ENCODE data around the gene CACNB4. TPM values are rescaled to one million over a fixed set of nuclear protein-coding genes. Genes with fewer than 3 reads are reported as not detected.

CACNB4 gene
- total RNA-seq, 2 donors from 2014 or later = 15.4 to 40.6 TPM

DNA sequence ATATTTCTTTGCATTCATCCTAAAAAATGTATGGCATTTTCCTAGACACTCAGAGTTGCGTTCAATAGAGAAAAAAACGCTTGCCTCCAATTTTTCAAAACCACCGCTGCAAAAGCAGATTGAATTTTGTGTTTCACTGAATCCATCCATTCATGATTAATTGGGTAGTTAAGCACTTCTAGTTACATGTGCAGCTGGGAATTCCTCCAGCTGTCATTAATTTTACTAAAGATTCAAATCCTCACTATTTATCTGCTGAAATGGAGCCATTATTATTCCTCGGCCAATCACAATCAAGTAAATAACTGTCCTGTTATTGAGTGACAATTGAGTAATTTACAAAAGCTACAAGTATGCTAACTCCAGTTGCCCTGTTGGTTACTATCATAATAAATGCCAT lies 194.8 kb downstream of the CACNB4 start:
- Histone ChIP-seq H3K36me3 (no peaks in the 10 kb centered on the region), H3K4me3 (no peak overlapping the region), H3K9me3 (no peaks in the 10 kb centered on the region), H3K27me3 (replicated peaks; ENCODE audit: insufficient read depth) (no peaks in the 10 kb centered on the region), H3K27ac (no peak overlapping the region), H3K4me1 (replicated peaks) (no peaks in the 10 kb centered on the region)
- WGBS = 71% methylated on average over 4 of the region's 4 CpGs
- DNase-seq (ENCODE audit: low spot score) = no peak
- intact Hi-C loops (cut with DNase I) = no loop called here
- no peak for TF ChIP-seq POLR2A (IDR thresholded peaks at IDR 0.05)
- TF ChIP-seq CTCF (IDR thresholded peaks at IDR 0.05) = no peak
- TF ChIP-seq POLR2AphosphoS5 (IDR thresholded peaks at IDR 0.05) = no peak

GRCh38 chr2:151902829-151903228 lies 196.0 kb downstream of the CACNB4 start:
- Histone ChIP-seq H3K4me3 (no peak overlapping the region), H3K27ac (no peak overlapping the region), H3K9me3 (no peaks in the 10 kb centered on the region), H3K36me3 (no peaks in the 10 kb centered on the region), H3K4me1 (replicated peaks) (no peaks in the 10 kb centered on the region), H3K27me3 (replicated peaks; ENCODE audit: insufficient read depth) (no peaks in the 10 kb centered on the region)
- intact Hi-C loops (cut with DNase I) = no loop called here
- TF ChIP-seq POLR2AphosphoS5 (IDR thresholded peaks at IDR 0.05) (no peak), CTCF (IDR thresholded peaks at IDR 0.05) (no peak), POLR2A (IDR thresholded peaks at IDR 0.05) (no peak)
- DNase-seq (ENCODE audit: low spot score) = no peak
- 75% methylated on average over 3 of the region's 3 CpGs for WGBS

GRCh38 chr2:151900331-151900730 lies 198.5 kb downstream of the CACNB4 start:
- WGBS = 73% methylated on average over 6 of the region's 6 CpGs
- no peak for DNase-seq (ENCODE audit: low spot score)
- Histone ChIP-seq H3K27ac (no peak overlapping the region), H3K27me3 (replicated peaks; ENCODE audit: insufficient read depth) (no peaks in the 10 kb centered on the region), H3K4me3 (no peak overlapping the region), H3K4me1 (replicated peaks) (no peaks in the 10 kb centered on the region), H3K36me3 (no peaks in the 10 kb centered on the region), H3K9me3 (no peaks in the 10 kb centered on the region)
- intact Hi-C loops (cut with DNase I) = no loop called here
- TF ChIP-seq POLR2A (IDR thresholded peaks at IDR 0.05) = no peak
- no peak for TF ChIP-seq POLR2AphosphoS5 (IDR thresholded peaks at IDR 0.05)
- no peak for TF ChIP-seq CTCF (IDR thresholded peaks at IDR 0.05)

- H3K27me3 ChIP-seq (replicated peaks; ENCODE audit: insufficient read depth) = no peaks in the 10 kb centered on the region
- H3K27ac ChIP-seq = no peak overlapping the region
- no peak for DNase-seq (ENCODE audit: low spot score)
- H3K4me3 ChIP-seq = no peak overlapping the region
- WGBS = 92% methylated on average over 1 of the region's 1 CpG
- TF ChIP-seq POLR2AphosphoS5 (IDR thresholded peaks at IDR 0.05) (no peak), POLR2A (IDR thresholded peaks at IDR 0.05) (no peak)
- H3K36me3 ChIP-seq = no peaks in the 10 kb centered on the region
- H3K4me1 ChIP-seq (replicated peaks) = no peaks in the 10 kb centered on the region
- H3K9me3 ChIP-seq = no peaks in the 10 kb centered on the region
- intact Hi-C loops (cut with DNase I) = no loop called here
Observed at GRCh38 chr2:151899156-151899555, 199.7 kb downstream of the CACNB4 start.

- no peak for DNase-seq (ENCODE audit: low spot score)
- Histone ChIP-seq H3K9me3 (no peaks in the 10 kb centered on the region), H3K27ac (no peak overlapping the region), H3K4me3 (no peak overlapping the region), H3K36me3 (no peaks in the 10 kb centered on the region), H3K4me1 (replicated peaks) (no peaks in the 10 kb centered on the region), H3K27me3 (replicated peaks; ENCODE audit: insufficient read depth) (no peaks in the 10 kb centered on the region)
- no peak for TF ChIP-seq POLR2A (IDR thresholded peaks at IDR 0.05)
- TF ChIP-seq POLR2AphosphoS5 (IDR thresholded peaks at IDR 0.05) = no peak
- no peak for TF ChIP-seq CTCF (IDR thresholded peaks at IDR 0.05)
- intact Hi-C loops (cut with DNase I) = no loop called here
- WGBS = 62% methylated on average over 7 of the region's 7 CpGs
Observed at GRCh38 chr2:151891566-151892194, 207.2 kb downstream of the CACNB4 start.

Measured in prostate gland (tissue), 2 donors.